Superior temporal gyrus (tissue), 1 donor: Measurements from ENCODE around the gene NHSL1.
"Not testable (repeated sequence)": the region's sequence is repeated elsewhere in the genome, so short reads cannot be mapped to it uniquely, and the experiment has no call there.

ENCODE experiments used
- DNase-seq: peaks from one replicate; pipeline ENCODE4 v3.0.0-alpha.2; 2016; ENCODE audit errors: extremely low spot score

The NHSL1 gene

DNA sequence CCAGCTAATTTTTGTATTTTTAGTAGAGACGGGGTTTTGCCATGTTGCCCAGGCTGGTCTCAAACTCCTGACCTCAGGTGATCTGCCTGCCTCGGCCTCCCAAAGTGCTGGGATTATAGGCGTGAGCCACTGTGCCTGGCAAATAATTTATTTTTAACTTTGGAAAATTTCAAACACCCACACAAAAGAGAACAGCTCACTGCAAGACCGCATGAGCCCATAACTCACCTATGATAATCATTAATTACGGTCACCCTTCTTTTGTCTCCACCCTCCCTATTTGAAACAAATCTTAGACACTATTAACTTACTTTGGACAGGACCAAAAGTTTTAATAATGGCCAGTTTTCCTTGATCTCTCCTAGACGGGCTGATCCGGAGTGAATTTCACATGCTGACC lies 74.0 kb downstream of the NHSL1 start:
- DNase-seq: not testable (repeated sequence)

DNA sequence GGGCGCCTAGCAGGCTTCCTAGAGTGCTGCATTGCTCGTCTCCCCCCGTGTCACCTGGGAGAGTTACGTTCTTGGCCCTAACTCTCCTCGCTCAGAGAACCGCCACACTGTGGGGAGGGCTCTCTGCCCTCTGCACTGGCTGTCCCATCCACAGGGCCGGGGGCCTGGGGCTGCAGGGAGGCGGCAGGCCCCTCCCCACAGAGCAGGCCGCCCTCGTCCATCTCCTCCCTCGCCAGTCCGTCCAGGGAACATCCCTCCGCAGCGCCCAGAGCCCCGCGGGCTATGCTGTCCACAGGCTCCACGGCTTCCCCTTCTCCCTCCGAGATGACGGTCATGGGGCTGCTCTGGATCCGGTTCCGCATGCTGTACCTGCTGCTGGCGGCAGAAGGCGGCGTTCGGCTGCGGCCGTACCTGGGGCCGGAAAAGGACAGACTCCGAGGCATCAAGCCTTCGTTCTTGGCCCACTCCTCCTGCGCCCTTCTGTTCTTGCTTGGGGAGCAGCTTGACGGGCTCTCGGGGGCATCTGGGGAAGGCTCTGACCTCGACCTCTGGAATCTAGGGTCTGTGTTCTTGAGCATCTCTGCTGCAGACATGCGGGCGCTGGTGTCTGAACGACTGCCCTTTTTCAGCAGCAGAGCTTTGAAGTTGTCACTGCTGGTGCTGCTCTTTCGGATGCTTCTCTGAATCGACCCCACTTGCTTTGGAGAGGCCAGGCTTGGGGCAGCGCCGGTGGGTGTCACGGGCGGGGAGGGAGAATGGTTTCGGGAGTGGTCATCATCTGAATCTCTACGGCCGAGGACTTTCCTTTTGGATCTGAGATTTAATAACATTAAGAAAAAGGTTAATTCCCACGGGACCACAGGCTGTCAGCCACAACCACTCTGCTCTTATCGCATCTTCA lies 75.0 kb downstream of the NHSL1 start:
- no peak for DNase-seq

DNA sequence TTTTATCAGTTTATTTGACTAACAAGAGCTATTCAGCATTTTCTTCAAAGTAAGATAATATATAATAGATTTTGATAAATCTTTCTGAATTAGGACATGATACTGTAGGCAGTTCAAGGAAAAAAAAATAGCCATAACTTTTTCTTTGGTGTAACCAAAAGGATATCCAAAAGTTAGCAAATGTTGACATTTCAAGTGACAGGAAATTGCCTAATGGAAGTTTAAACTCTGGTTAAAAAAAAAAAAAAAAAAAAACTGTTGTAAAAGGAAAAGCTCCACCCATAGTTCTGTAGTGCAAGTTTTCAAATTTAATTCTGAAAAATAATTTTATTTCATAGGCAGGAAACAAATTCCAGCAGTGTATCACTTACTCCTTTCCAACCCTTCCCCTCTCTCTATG lies 76.4 kb downstream of the NHSL1 start:
- DNase-seq: no peak

DNA sequence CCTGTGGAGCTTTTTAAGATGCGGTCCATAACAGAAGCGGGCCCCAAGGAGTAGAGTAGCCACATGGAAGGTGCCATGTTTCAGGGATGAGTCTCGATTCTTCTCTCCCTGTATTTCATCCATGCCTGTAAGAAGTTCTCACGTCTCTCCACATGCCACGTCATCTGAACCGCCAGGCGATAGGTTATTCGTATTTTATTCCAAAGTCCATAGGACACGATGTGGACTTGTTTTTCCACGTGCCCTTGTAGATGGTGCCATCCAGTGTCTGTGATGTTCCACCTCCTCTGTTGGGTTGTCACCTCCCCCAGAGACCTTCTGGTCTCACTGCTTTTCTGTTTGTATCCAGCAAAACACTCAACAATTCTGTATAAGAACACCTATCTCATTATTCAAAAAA lies 77.7 kb downstream of the NHSL1 start:
- no peak for DNase-seq

DNA sequence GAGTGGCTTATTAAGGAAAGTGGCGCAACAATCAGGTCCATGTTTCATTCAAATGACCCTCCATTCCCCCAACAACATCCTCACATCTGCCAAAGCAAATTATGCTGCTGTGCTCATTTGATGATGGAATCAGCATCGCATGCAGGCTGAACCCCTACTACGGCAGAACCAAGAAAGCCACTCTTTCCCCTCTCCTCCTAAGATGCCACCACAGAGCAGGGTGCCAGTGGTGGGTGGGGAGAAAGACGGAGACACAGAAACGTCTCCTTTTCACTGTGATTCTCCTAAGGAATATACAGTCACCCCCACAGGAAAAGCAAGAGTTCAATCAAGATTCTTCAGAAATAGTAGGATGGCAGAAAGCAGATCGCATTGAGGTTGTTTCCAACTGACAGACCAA lies 78.2 kb downstream of the NHSL1 start:
- DNase-seq: no peak

DNA sequence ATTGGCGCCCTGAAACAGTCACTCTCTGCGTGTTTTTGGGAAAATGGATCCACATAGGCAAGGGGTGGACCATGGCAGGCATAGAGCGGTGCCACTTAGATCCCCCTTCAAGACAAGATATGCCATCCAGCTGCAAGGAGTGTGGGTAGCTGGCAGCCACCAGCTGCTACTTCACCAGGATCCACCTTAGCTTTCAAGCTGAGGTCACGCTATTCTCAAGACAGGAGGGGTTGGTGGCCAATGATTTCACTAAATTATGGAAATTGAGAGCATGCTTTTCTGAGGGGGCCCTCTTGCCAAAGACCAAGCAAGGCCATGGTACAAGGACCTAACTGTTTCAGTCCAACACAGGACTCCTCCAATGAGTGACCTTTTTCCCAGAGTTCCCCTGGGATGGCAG lies 78.9 kb downstream of the NHSL1 start:
- no peak for DNase-seq

DNA sequence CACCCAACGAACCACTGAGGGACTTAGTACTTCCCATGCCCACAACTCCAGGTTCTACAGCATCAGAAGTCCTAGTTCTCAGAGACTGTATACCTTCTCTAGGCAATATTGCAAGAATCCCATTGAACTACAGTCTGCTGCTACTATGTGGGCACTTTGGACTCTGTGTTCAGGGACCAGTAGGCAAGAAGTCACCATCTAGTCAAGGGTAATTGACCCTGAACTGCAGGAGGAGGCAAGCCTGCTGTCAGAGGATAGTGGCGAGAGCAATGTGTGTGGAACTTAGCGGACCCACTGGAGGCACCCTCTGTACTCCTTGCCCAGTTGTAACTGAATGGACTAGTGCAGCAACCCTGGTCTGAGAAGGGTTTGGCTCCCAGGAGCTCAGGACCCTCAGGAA lies 79.5 kb downstream of the NHSL1 start:
- DNase-seq: no peak

DNA sequence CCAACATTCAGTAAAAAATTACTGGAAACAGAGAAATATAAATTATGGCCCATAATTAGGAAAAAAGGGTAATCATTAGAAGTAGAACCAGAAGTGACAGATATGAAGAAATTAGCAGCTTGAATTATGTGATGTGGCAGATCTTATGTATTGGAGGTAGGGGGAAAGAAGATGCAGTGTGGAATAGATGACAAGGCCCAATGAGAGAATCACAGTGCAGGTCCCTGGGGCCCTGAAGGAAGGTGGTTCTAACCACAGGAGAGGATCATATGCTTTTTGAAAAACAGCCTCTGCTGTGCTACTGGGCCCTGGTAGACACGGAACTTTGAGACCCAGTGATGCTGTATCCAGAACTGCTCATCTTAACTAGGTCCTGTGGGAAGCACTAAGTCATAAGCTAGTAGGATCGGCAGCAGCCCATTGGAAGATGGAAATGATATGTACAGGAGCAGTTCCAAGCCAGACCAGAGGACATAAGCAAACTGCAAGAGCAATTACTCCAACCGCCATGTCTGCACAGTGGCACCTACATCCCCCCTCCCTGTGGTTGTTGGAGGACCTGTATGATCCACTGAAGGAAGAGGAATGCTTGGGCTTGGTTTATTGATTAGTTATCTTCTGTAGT lies 81.1 kb downstream of the NHSL1 start:
- DNase-seq: no peak

DNA sequence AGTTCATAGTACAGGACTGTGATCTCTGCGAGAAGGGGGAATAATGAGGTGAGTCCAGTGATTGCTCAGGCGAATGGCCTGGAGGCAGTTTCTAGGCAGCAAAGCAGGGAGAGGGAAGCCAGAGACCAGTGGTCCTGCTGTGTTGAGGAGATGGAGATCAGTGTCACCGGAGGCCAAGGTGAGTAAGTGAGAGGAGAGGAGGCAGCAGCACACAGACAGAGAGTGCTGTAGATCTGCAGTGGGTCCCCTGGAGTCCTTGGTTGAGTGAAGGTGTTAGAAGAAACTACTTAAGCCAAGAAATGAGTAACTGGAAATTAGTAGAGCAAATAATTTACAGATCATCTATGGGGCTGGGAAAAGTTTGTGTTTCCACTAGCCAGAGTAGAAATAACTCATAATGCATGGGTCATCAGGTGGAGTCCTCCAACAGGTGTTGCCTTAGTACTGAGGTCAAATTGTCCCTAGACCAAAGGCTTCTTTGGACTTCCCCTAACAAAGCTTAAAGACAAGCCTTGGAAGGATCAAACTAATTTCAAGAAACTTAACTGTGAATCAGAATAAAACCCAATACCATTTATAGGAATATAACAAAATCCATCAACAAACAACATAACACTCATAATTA lies 81.7 kb downstream of the NHSL1 start:
- no peak for DNase-seq

DNA sequence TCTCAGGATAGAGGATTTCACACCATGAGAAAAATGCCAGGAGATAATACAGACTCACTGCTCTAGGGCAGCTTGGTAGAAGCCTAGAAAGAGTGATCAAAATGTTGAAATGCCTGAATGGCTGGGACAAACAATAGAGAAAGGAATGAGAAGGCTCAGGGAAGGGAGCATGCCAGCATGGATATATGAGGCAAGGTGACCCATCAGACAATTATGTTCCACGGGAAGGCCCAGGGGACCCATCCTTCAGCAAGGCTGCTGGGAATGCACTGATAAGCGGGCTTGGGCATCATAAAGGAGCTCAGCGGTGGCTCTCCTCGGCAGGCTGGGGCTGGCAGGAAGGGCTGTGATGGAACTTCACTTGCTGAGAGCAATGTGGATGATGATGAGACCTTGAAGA lies 83.1 kb downstream of the NHSL1 start:
- DNase-seq: no peak

DNA sequence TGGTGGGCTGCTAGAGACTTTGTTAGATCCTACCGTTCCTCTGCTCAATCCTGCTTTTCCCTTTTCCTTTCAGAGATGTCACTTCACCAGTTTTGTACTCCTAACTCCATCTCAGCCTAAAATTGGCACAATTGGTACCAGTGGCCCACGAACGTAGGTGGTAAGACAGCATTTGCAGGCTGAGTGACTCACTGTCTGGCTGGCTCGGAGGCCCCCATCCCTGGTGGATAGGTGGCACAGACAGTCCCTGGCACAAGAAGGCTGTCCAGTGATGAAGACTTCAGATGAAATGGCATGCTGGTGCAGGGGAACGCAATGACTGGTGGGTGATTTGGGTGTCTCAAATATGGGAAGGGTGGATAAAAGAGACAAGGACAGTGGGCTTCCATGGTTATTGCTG lies 84.2 kb downstream of the NHSL1 start:
- DNase-seq: no peak

DNA sequence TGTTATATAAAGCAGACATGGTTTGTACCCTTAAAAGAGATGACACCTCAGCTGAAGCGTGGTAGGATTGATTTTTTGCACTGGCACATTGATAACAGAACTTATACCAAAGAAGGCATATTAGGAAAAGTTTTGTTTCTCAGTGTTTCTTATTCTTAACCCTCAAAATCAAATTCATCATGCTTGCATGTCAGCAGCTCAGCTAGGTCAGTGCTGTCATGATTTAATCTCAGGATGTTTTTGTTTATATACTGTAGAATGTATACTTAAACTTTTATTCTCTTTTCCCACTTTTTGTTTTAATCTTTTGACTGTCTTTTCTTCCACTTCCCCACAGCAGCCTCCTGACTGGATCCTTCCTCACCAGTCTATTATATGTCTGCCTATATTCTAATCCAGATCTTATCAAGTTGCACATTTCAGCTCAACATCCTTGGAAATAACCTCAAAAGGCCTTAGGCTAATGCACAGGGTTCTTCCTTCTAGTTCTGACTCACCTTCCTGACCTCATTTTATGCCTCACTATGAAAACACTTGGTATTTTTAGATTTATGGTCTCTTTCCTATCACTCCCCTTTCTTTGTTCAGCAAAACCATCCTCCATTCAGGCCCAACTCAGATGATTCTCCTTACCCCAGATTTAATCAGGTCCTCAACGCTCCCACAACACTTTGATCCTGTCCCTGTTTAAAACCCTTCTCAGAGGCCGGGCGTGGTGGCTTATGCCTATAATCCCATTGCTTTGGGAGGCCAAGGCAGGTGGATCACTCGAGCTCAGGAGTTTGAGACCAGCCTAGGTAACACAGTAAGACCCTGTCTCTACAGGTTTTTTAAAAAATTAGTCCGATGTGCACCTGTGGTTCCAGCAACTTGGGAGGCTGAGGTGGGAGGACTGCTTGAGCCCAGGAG lies 88.1 kb downstream of the NHSL1 start:
- DNase-seq: no peak

DNA sequence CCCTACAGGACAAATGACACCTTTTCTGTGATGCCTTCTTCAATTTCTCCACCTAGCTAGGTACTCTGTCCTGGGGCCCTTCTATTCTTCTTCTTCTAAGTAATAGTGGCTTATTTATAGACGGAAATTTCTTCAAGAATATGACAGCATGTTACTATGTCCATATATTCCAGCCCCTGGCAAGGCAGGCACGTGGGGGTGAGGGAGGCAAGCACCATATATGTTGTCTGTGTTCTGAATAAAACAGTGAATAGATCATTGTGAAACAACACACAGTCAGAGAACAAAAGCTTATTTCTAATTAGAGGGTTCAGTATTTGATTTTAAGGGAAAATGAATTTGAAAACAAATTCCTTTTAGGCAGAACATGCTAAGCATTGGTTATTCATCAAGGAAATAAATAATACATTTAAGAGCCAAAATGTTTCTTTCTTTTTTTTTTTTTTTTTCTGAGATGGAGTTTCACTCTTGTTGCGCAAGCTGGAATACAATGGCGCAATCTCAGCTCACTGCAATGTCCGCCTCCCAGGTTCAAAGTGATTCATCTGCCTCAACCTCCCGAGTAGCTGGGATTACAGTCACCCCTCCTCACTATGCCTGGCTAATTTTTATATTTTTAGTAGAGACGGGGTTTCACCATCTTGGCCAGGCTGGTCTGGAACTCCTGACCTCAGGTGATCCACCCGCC lies 89.1 kb downstream of the NHSL1 start:
- no peak for DNase-seq

DNA sequence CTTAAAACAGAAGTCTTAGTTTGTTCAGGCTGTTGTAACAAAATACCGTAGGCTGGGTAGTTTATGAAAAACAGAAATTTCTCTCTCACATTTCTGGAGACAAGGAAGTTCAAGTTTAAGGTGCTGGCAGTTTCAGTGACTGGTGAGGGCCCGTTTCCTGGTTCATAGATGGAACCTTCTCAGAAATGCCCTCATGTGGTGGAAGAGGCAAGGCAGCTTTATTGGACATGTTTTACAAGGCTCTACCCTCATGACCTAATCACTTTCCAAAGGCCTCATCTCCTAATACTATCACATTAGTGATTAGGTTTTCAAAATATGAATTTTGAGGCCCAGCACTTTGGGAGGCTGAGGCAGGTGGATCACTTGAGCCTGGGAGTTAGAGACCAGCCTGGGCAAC lies 92.9 kb downstream of the NHSL1 start:
- DNase-seq: no peak

DNA sequence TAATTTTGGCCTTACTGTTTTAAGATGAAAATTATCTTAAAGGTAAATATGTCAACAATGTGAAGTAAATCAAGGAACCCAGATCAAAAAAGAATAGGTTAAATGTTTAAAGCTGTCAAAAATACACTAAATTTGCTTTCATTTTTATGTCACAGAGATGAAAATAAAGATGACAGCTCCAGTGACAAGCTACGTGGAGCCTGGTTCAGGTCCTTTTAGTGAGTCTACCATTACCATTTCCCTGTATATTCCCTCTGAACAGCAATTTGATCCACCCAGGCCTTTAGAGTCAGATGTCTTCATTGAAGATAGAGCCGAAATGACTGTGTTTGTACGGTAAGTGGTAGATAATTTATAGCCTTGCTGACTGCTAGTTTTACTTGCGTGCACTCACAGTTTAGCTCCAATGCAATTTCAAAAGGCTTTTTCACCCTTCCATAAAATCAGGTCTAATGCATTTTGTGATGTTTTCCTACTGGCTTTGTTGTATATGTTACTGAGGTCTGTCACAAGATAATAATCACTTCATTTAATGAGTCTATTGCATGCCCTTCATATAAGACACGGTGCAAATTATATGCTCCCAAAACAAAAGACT lies 93.4 kb downstream of the NHSL1 start:
- no peak for DNase-seq

DNA sequence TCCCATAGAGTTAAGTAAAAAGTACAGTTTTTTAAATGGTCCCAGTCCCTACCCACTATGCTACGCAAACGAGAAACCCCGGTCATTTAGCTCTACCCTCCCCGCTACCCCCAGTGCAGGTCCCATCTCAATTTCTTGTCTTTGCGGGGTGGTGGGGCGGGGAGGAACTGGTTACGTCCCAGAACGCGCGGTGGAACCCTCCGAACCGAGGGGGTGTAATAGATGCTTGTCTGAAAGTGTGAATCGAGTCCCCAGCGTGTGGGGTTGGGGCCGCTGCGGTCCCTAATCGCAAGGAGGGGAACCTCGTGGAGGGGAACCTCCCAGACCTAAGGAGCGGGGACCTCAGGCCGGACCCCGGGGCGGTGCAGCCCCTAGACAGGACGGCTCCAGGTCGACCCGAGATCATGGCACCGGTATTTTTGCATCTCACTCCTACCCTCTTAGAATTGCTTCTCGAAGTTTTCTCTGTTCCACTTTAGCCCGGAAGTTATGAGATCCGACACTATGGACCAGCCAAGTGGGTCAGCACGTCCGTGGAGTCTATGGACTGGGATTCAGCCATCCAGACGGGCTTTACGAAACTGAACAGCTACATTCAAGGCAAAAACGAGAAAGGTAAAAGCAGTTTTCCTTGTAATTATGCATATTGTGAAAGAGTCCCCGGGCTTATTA lies 94.5 kb downstream of the NHSL1 start:
- no peak for DNase-seq

DNA sequence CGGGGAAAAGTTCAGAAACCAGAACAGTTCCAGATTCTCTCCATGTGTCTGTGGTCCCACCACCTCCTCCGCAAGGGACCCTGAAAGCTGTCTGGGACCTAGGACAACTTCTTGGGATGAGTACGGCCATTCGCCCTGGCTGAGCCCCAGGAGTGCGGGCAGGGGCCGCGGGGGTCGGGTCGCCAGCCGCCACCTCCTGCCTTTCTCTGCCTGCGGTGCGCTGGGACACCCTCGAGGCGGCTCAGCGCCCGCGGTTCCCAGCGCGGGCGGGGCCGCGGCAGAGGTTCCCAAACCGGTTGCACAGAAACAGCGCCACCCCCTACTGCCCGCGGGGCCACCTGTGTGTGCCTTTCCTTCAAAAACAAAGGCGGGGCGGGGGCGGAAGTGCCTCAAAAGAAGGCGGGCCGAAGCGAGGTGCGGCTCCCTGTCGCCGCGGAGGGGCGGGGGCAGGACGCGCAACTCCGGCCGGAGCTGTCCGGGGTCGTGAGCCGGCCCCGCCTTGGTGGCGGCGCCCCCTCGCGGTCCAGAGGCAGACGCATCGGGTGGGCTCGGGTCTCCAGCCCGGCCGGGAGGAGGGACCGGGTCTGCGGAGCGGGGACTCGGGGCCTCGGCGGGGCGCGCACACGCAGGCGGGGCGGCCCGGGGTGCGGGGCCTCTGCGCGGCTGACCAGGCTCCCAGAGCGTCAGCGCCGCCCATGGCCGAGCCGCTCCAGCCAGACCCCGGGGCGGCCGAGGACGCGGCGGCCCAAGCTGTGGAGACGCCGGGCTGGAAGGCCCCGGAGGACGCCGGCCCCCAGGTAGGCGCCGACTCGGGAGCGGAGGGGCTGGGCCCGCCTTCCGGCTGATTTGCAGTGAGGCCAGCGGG lies 95.3 kb downstream of the NHSL1 start, which contains the start of gene HEBP2:
TSS of gene HEBP2 (plus strand) at position 423 of the 865 bp plus-strand sequence. CDS start at position 696, 273 bp downstream.
- no peak for DNase-seq

DNA sequence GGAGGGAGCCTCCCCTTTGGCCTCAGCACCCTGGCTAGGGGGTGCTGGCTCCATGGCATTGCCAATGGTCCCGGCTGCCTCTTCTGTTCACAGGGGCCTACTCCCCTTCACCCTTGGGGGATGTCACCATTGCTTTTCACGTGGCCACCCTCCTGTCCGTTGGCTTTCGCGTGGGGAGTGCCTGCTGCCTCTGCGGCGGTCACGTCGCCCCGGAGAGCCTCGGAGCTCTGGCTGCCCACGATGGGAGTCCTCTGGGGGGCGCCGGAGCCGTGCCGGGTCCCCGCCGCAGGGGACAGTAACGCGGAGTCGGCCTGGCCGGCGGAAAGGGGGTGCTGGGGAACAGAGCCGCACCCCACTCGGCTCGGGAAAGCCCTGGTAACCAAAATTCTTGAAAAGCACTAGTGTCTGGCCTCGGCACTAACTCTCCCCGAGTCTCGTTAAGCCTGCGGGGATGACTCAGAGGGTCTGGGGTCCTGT lies 95.9 kb downstream of the NHSL1 start:
- no peak for DNase-seq

DNA sequence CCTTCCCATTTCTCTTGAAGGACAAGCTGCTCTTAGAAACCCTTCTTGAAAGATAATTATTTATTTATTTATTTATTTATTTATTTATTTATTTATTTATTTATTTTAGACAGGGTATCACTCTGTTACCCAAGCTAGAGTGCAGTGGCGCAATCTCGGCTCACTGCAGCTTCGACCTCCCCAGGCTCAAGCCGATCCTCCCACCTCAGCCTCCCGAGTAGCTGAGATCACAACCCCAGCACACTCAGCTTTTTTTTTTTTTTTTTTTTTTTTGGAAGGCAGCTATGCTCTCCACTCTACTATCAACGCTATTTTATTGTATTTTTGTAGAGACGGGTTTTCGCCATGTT lies 96.5 kb downstream of the NHSL1 start:
- DNase-seq: no peak
